Tibial nerve (tissue), 4 donors: ENCODE data around the gene OR51Q1. TPM values are rescaled to one million over a fixed set of nuclear protein-coding genes. Genes with fewer than 3 reads are reported as not detected.

Experiments used
- DNase-seq, 2 donors: peaks; one replicate each; pipeline ENCODE4 v3.0.0-alpha.2; 2019; ENCODE audit warnings: low spot score in 2 of 2
- H3K27ac ChIP-seq, 4 donors: fragments of 200-600 bp; sonication (generic) in 3 of 4; one replicate each; pipeline ENCODE4 v1.5.1; 2017 to 2019; ENCODE audit warnings: mild to moderate bottlenecking in 1 of 4
- H3K27me3 ChIP-seq, 2 donors: fragments of 200-600 bp; sonication (generic) in 1 of 2; one replicate each; pipeline versions ENCODE4 v1.5.1 to v1.6.0; 2017 to 2019
- H3K36me3 ChIP-seq, 3 donors: fragments of 200-600 bp; sonication (generic); one replicate each; pipeline ENCODE4 v1.5.1; 2018 to 2019
- H3K4me1 ChIP-seq, 4 donors: fragments of 200-600 bp; sonication (generic) in 3 of 4; one replicate each; pipeline ENCODE4 v1.5.1; 2017 to 2019
- H3K4me3 ChIP-seq, 4 donors: fragments of 200-600 bp; sonication (generic) in 3 of 4; one replicate each; pipeline ENCODE4 v1.5.1; 2017 to 2019; ENCODE audit warnings: mild to moderate bottlenecking in 1 of 4, moderate library complexity in 1 of 4
- H3K9me3 ChIP-seq, 4 donors: fragments of 200-600 bp; sonication (generic) in 3 of 4; one replicate each; pipeline ENCODE4 v1.5.1; 2017 to 2019
- EP300 ChIP-seq, 2 donors: sonication (generic); formaldehyde crosslinking; IDR thresholded peaks; one replicate each; pipeline ENCODE4 v1.6.1; 2017; ENCODE audit warnings: antibody characterized with exemption in 2 of 2, mild to moderate bottlenecking in 1 of 2
- POLR2A ChIP-seq, 2 donors: fragments of 450-650 bp; IDR thresholded peaks; one replicate each; pipeline ENCODE4 v1.6.1; 2017; ENCODE audit warnings: antibody characterized with exemption in 2 of 2, mild to moderate bottlenecking in 2 of 2, moderate library complexity in 2 of 2
- WGBS, 2 donors: methylation state at CpG; one replicate each; pipeline ENCODE4 v1.1.5; 2018; 5-methylcytosine and 5-hydroxymethylcytosine counted together
- total RNA-seq, 4 donors: library from RNA; depleted of rRNA; stranded (reverse); fragments of >200 nt; gene quantifications; one replicate each; pipeline ENCODE4 v1.1.0, GENCODE V29; 2016
- TF ChIP-seq, protein P1 (sequence below), 5 experiments: fragments of 200-600 bp in 3 of 5; fragments of 450-650 bp in 2 of 5; sonication (generic) in 3 of 5; IDR thresholded peaks; one replicate each; pipeline ENCODE4 v1.5.1; 2016 to 2019; ENCODE audit warnings: antibody characterized with exemption in 5 of 5, mild to moderate bottlenecking in 3 of 5, moderate library complexity in 2 of 5

The OR51Q1 gene
- total RNA-seq, 4 donors from 2014 or later, result not detected

DNA sequence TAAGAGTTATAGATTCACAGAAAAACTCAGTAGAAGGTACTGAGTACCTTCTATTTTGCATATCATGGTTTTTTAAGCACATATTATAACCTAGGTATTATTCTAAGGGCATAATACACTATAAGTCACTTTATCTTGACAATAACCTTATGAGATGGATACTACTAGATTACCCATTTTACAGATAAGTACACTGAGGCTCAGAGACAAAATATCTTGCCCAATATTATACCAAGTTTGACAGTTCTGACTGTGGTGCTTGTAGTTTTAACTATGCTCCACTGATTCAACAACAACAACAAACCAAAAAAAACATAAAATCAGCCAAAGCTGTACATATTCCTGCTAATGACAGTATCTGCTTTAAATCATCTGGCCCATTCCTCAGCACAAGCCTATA lies 27.8 kb upstream of the OR51Q1 start:
- Histone ChIP-seq H3K9me3 (no peaks in the 10 kb centered on the region), H3K27ac (no peak overlapping the region), H3K36me3 (no peaks in the 10 kb centered on the region), H3K4me1 (no peaks in the 10 kb centered on the region), H3K4me3 (no peak overlapping the region), H3K27me3 (no peaks in the 10 kb centered on the region)
- TF ChIP-seq, protein P1, sequence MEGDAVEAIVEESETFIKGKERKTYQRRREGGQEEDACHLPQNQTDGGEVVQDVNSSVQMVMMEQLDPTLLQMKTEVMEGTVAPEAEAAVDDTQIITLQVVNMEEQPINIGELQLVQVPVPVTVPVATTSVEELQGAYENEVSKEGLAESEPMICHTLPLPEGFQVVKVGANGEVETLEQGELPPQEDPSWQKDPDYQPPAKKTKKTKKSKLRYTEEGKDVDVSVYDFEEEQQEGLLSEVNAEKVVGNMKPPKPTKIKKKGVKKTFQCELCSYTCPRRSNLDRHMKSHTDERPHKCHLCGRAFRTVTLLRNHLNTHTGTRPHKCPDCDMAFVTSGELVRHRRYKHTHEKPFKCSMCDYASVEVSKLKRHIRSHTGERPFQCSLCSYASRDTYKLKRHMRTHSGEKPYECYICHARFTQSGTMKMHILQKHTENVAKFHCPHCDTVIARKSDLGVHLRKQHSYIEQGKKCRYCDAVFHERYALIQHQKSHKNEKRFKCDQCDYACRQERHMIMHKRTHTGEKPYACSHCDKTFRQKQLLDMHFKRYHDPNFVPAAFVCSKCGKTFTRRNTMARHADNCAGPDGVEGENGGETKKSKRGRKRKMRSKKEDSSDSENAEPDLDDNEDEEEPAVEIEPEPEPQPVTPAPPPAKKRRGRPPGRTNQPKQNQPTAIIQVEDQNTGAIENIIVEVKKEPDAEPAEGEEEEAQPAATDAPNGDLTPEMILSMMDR (IDR thresholded peaks at IDR 0.05), result no peak
- TF ChIP-seq POLR2A (IDR thresholded peaks at IDR 0.05), result no peak
- DNase-seq, result no peak

GRCh38 chr11:5398936-5399335 lies 23.0 kb upstream of the OR51Q1 start:
- Histone ChIP-seq H3K4me1 (no peaks in the 10 kb centered on the region), H3K27me3 (no peaks in the 10 kb centered on the region), H3K9me3 (no peaks in the 10 kb centered on the region), H3K4me3 (no peak overlapping the region), H3K36me3 (no peaks in the 10 kb centered on the region), H3K27ac (no peak overlapping the region)
- TF ChIP-seq, protein P1 (IDR thresholded peaks at IDR 0.05), result no peak
- TF ChIP-seq EP300 (IDR thresholded peaks at IDR 0.05), result no peak
- no peak for TF ChIP-seq POLR2A (IDR thresholded peaks at IDR 0.05)
- no peak for DNase-seq

DNA sequence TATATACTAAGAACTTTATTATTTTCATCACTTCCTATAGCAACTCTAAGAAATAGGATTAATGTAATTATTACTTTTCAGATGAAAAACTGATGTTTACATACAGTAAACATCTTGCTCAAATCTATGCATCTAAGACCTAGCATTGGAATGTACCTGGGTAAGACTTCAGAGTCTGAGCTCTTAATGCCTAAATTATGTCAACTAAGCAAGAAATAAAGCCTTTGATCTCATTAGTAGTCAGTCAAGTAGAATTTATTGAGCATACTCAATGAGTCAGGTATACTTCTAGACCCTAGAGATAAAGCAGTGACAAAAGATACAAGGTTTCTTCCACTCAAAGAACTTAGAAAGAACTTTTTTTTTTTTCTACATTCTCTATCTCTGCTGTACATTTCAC lies 16.7 kb upstream of the OR51Q1 start:
- Histone ChIP-seq H3K27ac (no peak overlapping the region), H3K4me1 (no peaks in the 10 kb centered on the region), H3K27me3 (no peaks in the 10 kb centered on the region), H3K9me3 (no peaks in the 10 kb centered on the region), H3K4me3 (no peak overlapping the region), H3K36me3 (no peaks in the 10 kb centered on the region)
- DNase-seq, result no peak
- no peak for TF ChIP-seq POLR2A (IDR thresholded peaks at IDR 0.05)

DNA sequence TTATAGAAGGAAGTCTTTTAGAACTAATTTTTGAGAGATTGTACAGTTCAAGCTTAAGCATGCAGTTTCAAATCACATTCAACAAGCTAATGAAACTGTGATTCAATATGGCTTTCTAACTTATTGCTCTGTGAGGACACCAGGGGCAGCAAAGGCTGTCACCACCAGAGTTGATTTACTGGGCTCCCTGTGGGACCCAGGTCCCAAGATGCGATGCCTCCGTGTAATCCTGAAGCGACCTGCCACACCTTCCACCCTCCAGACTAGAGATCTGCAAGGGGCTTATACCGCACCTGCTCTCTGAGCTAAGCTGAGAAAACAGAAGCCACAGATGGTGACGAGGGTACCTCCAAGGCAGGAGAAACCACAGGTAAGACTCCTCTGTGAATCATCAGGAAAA lies 918 bp upstream of the OR51Q1 start:
- DNase-seq, result no peak
- WGBS, 2 donors, result 64 to 73% methylated on average over 5 of the region's 5 CpGs
- H3K9me3 ChIP-seq, result no peaks in the 10 kb centered on the region

DNA sequence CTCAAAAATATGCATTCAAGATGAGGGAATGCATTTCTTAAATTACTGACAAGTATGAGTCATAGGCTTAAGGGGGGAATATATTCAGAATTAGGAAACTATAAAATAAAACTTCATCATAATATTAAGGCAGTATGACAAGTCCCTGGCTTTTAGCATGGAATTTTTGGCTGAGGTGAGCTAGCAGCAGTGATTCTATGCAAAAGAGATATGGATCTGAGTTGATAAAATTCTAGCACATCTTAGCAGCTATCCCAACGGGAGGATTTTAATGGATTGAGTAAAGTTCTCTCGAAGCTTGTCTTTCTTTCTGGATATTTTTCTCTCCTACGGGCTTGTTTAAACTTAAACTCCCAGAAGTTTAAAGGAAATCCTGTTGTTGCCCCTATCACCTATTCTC lies 1.2 kb downstream of the OR51Q1 start:
- Histone ChIP-seq H3K4me3 (no peak overlapping the region), H3K27ac (no peak overlapping the region), H3K4me1 (no peaks in the 10 kb centered on the region), H3K36me3 (no peaks in the 10 kb centered on the region), H3K9me3 (no peaks in the 10 kb centered on the region), H3K27me3 (no peaks in the 10 kb centered on the region)
- 69 to 81% methylated on average over 3 of the region's 3 CpGs for WGBS, 2 donors
- no peak for DNase-seq
- no peak for TF ChIP-seq EP300 (IDR thresholded peaks at IDR 0.05)
- TF ChIP-seq, protein P1 (IDR thresholded peaks at IDR 0.05), result no peak
- no peak for TF ChIP-seq POLR2A (IDR thresholded peaks at IDR 0.05)

More for the DNA sequence above, 918 bp upstream of the OR51Q1 start:
- TF ChIP-seq, protein P1 (IDR thresholded peaks at IDR 0.05), result no peak
- no peaks in the 10 kb centered on the region for H3K4me1 ChIP-seq
- no peak overlapping the region for H3K4me3 ChIP-seq
- H3K27ac ChIP-seq, result no peak overlapping the region
- no peaks in the 10 kb centered on the region for H3K36me3 ChIP-seq
- no peaks in the 10 kb centered on the region for H3K27me3 ChIP-seq

DNA sequence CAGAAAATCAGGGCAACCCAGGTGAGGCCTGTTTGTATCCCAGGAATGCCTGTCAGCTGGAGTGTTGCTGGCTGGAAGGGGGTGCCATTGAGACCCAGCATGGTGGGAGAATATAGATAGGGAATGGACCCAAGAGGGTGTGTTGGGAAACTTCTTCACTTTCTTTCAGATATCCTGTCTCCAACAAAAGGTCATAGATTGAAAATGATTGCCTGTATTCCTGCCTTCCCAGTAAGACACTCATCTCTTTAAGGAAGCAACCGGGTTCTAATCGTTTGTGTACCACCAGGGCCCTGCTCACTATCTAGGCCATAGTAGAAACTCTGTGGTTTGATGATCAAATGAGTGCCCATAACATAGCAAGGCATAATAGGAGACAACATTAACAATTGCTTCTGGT lies 19.5 kb downstream of the OR51Q1 start, which contains the start of gene OR51I1:
TSS of gene OR51I1 (minus strand) at position 101 of the 400 bp plus-strand sequence. CDS start at position 101, 0 bp downstream.
- no peak within 1 kb of the TSS for H3K4me3 ChIP-seq
- WGBS, 2 donors, result 37 to 41% methylated on average over 2 of the region's 2 CpGs
- no peaks in the 10 kb centered on the region for H3K27me3 ChIP-seq
- TF ChIP-seq, protein P1 (IDR thresholded peaks at IDR 0.05), result no peak
- TF ChIP-seq POLR2A (IDR thresholded peaks at IDR 0.05) (no peak), EP300 (IDR thresholded peaks at IDR 0.05) (no peak)
- no peak within 1 kb of the TSS for H3K27ac ChIP-seq
- H3K36me3 ChIP-seq, result no peaks in the 10 kb centered on the region
- H3K9me3 ChIP-seq, result no peaks in the 10 kb centered on the region
- H3K4me1 ChIP-seq, result no peaks in the 10 kb centered on the region
- DNase-seq, result no peak
